ENCODE results near the gene SLC9A9. TPM values are rescaled to one million over a fixed set of nuclear protein-coding genes. Genes with fewer than 3 reads are reported as not detected.
A peak's percentile ranks its signal among the peaks of the same experiment; 100 is the strongest.

The SLC9A9 gene
- polyA plus RNA-seq, 1 donor from 2014 or later, result 0.54 TPM

DNA sequence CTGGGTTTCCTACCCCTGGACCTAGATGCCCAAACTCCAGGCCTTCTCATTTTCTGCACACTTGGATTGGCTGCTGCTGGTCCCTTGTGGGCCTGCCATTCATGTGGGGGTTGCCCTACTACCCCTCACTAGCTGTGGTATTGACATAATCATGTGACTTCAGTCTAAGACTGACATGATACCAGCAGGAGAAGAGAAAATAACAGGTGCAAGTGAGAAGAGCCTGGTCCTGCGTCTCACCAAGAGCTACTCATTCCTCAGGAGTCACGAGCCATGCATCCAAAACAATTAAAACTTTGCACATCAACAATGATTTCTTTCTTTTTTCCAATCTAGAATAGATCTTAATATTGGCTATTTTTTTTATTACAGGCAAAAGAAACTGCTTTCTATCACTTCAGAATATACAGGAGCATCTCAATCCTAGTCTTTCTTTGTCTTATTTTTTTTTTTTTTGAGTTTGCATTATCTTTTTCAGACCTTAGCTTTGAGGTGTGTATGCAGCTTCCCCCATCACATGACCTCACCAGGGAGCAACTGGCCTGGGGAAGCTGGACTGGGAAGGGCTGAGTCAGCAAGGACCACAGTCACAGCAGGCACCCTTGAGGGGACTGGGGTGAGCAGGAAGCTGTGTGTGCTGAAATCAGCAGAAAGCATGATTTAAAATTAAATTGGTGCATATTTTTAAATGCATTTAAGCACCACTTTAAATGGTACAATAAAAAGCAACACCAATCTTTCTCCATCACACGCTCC lies 27.6 kb downstream of the SLC9A9 start:
- Histone ChIP-seq H3K9me2 (ENCODE audit: insufficient read depth, low read length) (no peaks in the 10 kb centered on the region), H3K27ac (ENCODE audit: low read length) (no peak overlapping the region), H4K20me1 (ENCODE audit: insufficient read depth) (no peaks in the 10 kb centered on the region), H3K79me2 (replicated peaks; ENCODE audit: insufficient read depth, low read length) (no peaks in the 10 kb centered on the region), H3K4me2 (ENCODE audit: low read length) (no peak overlapping the region), H3K9ac (ENCODE audit: low read length) (no peak overlapping the region), H3K36me3 (ENCODE audit: insufficient read depth, low read length) (no peaks in the 10 kb centered on the region), H3F3A (ENCODE audit: insufficient read depth, low read length, poor library complexity, severe bottlenecking) (no peaks in the 10 kb centered on the region), H3K4me3 (ENCODE audit: low read length) (no peak overlapping the region), H2AFZ (ENCODE audit: low read depth, low read length) (peak overlapping the region; percentile 27), H3K27me3 (ENCODE audit: insufficient read depth, low read depth, low read length) (no peaks in the 10 kb centered on the region), H3K9me3 (ENCODE audit: low read length) (no peaks in the 10 kb centered on the region)
- TF ChIP-seq POLR2AphosphoS5 (IDR thresholded peaks at IDR 0.05), result no peak
- TF ChIP-seq SMC3 (conservative IDR thresholded peaks at IDR 0.05; ENCODE audit: poor library complexity), result no peak
- no peak for TF ChIP-seq EZH2 (IDR thresholded peaks at IDR 0.05; ENCODE audit: borderline replicate concordance, insufficient read depth, low read length, poor library complexity, severe bottlenecking)
- no peak for TF ChIP-seq TAF1 (IDR thresholded peaks at IDR 0.05; ENCODE audit: low read depth)
- no peak for TF ChIP-seq REST (IDR thresholded peaks at IDR 0.05; ENCODE audit: borderline replicate concordance)
- no peak for TF ChIP-seq EP300 (conservative IDR thresholded peaks at IDR 0.05; ENCODE audit: poor library complexity, severe bottlenecking)
- TF ChIP-seq RAD21 (conservative IDR thresholded peaks at IDR 0.05), result no peak
- TF ChIP-seq, protein P1, sequence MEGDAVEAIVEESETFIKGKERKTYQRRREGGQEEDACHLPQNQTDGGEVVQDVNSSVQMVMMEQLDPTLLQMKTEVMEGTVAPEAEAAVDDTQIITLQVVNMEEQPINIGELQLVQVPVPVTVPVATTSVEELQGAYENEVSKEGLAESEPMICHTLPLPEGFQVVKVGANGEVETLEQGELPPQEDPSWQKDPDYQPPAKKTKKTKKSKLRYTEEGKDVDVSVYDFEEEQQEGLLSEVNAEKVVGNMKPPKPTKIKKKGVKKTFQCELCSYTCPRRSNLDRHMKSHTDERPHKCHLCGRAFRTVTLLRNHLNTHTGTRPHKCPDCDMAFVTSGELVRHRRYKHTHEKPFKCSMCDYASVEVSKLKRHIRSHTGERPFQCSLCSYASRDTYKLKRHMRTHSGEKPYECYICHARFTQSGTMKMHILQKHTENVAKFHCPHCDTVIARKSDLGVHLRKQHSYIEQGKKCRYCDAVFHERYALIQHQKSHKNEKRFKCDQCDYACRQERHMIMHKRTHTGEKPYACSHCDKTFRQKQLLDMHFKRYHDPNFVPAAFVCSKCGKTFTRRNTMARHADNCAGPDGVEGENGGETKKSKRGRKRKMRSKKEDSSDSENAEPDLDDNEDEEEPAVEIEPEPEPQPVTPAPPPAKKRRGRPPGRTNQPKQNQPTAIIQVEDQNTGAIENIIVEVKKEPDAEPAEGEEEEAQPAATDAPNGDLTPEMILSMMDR (IDR thresholded peaks at IDR 0.05; ENCODE audit: poor library complexity, severe bottlenecking), result no peak
- TF ChIP-seq MXI1 (conservative IDR thresholded peaks at IDR 0.05; ENCODE audit: poor library complexity, severe bottlenecking), result no peak

DNA sequence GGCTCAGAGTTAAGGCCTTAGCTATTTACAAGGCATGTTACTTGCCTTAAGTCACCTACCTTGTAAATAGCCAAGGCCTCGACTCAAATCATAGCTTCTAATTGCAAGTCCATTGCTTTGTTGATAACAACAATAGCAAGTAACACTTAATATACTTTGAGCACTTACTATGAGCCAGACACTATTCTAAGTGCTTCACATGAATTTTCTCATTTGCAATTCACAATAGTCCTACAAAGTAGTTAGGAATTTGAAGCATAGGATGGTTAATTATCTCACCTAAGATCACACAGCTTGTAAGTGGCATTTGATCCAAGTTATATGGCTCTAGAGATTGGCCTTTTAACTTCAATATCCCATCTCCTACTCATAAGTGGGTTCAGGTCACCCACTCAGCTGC lies 28.4 kb downstream of the SLC9A9 start:
- no peaks in the 10 kb centered on the region for H3K9me3 ChIP-seq (ENCODE audit: low read length)
- H3K4me2 ChIP-seq (ENCODE audit: low read length), result no peak overlapping the region
- no peaks in the 10 kb centered on the region for H3K27me3 ChIP-seq (ENCODE audit: insufficient read depth, low read depth, low read length)
- H2AFZ ChIP-seq (ENCODE audit: low read depth, low read length), result no peak overlapping the region
- no peak overlapping the region for H3K9ac ChIP-seq (ENCODE audit: low read length)
- TF ChIP-seq, protein P1 (IDR thresholded peaks at IDR 0.05; ENCODE audit: poor library complexity, severe bottlenecking), result no peak
- TF ChIP-seq EZH2 (IDR thresholded peaks at IDR 0.05; ENCODE audit: borderline replicate concordance, insufficient read depth, low read length, poor library complexity, severe bottlenecking), result no peak
- TF ChIP-seq REST (IDR thresholded peaks at IDR 0.05; ENCODE audit: borderline replicate concordance), result no peak
- TF ChIP-seq TAF1 (IDR thresholded peaks at IDR 0.05; ENCODE audit: low read depth), result no peak
- TF ChIP-seq POLR2AphosphoS5 (IDR thresholded peaks at IDR 0.05), result no peak
- no peaks in the 10 kb centered on the region for H4K20me1 ChIP-seq (ENCODE audit: insufficient read depth)
- H3K4me3 ChIP-seq (ENCODE audit: low read length), result no peak overlapping the region
- no peaks in the 10 kb centered on the region for H3K36me3 ChIP-seq (ENCODE audit: insufficient read depth, low read length)
- no peaks in the 10 kb centered on the region for H3F3A ChIP-seq (ENCODE audit: insufficient read depth, low read length, poor library complexity, severe bottlenecking)
- H3K79me2 ChIP-seq (replicated peaks; ENCODE audit: insufficient read depth, low read length), result no peaks in the 10 kb centered on the region
- no peaks in the 10 kb centered on the region for H3K9me2 ChIP-seq (ENCODE audit: insufficient read depth, low read length)
- no peak overlapping the region for H3K27ac ChIP-seq (ENCODE audit: low read length)
